ENCODE results near the gene MVK. TPM values are rescaled to one million over a fixed set of nuclear protein-coding genes. Genes with fewer than 3 reads are reported as not detected.

MVK gene
- total RNA-seq, 2 donors from 2014 or later = 13.4 to 54.1 TPM

GRCh38 chr12:109580272-109580671, 6.7 kb downstream of the MVK start:
- no peak for DNase-seq (ENCODE audit: low spot score)
- Histone ChIP-seq H3K27me3 (replicated peaks; ENCODE audit: insufficient read depth) (no peaks in the 10 kb centered on the region), H3K36me3 (no peaks in the 10 kb centered on the region), H3K9me3 (no peaks in the 10 kb centered on the region), H3K27ac (no peak overlapping the region), H3K4me3 (no peak overlapping the region), H3K4me1 (replicated peaks) (no peaks in the 10 kb centered on the region)
- 80% methylated on average over 8 of the region's 8 CpGs for WGBS
- intact Hi-C loops (cut with DNase I) = no loop called here
- no peak for TF ChIP-seq POLR2AphosphoS5 (IDR thresholded peaks at IDR 0.05)
- no peak for TF ChIP-seq CTCF (IDR thresholded peaks at IDR 0.05)
- no peak for TF ChIP-seq POLR2A (IDR thresholded peaks at IDR 0.05)

- TF ChIP-seq POLR2A (IDR thresholded peaks at IDR 0.05) (no peak), POLR2AphosphoS5 (IDR thresholded peaks at IDR 0.05) (no peak)
- H3K36me3 ChIP-seq = no peaks in the 10 kb centered on the region
- no peaks in the 10 kb centered on the region for H3K4me1 ChIP-seq (replicated peaks)
- no peak overlapping the region for H3K27ac ChIP-seq
- H3K9me3 ChIP-seq = no peaks in the 10 kb centered on the region
- H3K27me3 ChIP-seq (replicated peaks; ENCODE audit: insufficient read depth) = no peaks in the 10 kb centered on the region
- no peak overlapping the region for H3K4me3 ChIP-seq
- no peak for DNase-seq (ENCODE audit: low spot score)
- WGBS = 85% methylated on average over 13 of the region's 13 CpGs
- intact Hi-C loops (cut with DNase I) = no loop called here
Observed at GRCh38 chr12:109580684-109581333, 7.2 kb downstream of the MVK start.

- Histone ChIP-seq H3K4me1 (replicated peaks) (no peaks in the 10 kb centered on the region), H3K9me3 (no peaks in the 10 kb centered on the region), H3K4me3 (no peak overlapping the region), H3K36me3 (peaks cover 0 to 2% of the 10 kb centered on the region in 2 donors), H3K27ac (no peak overlapping the region), H3K27me3 (replicated peaks; ENCODE audit: insufficient read depth) (no peaks in the 10 kb centered on the region)
- 87% methylated on average over 18 of the region's 18 CpGs for WGBS
- DNase-seq (ENCODE audit: low spot score) = no peak
- intact Hi-C loops (cut with DNase I) = no loop called here
- TF ChIP-seq CTCF (IDR thresholded peaks at IDR 0.05) (no peak), POLR2A (IDR thresholded peaks at IDR 0.05) (no peak), POLR2AphosphoS5 (IDR thresholded peaks at IDR 0.05) (no peak)
Observed at GRCh38 chr12:109581334-109581691, 7.7 kb downstream of the MVK start.

GRCh38 chr12:109581856-109582255, 8.3 kb downstream of the MVK start:
- WGBS = 48% methylated on average over 8 of the region's 8 CpGs
- H3K36me3 ChIP-seq = peaks cover 0 to 3% of the 10 kb centered on the region in 2 donors
- intact Hi-C loops (cut with DNase I) = no loop called here

GRCh38 chr12:109582636-109583035, 9.0 kb downstream of the MVK start:
- TF ChIP-seq POLR2A (IDR thresholded peaks at IDR 0.05) = no peak
- no peak for TF ChIP-seq POLR2AphosphoS5 (IDR thresholded peaks at IDR 0.05)
- TF ChIP-seq CTCF (IDR thresholded peaks at IDR 0.05) = no peak

More at GRCh38 chr12:109581856-109582255, 8.3 kb downstream of the MVK start:
- no peak overlapping the region for H3K4me3 ChIP-seq
- no peak overlapping the region for H3K27ac ChIP-seq
- no peaks in the 10 kb centered on the region for H3K27me3 ChIP-seq (replicated peaks; ENCODE audit: insufficient read depth)
- TF ChIP-seq CTCF (IDR thresholded peaks at IDR 0.05) (no peak), POLR2A (IDR thresholded peaks at IDR 0.05) (no peak), POLR2AphosphoS5 (IDR thresholded peaks at IDR 0.05) (peak; percentile 66)
- peak; percentile 46 for DNase-seq (ENCODE audit: low spot score)
- H3K9me3 ChIP-seq = no peaks in the 10 kb centered on the region
- no peaks in the 10 kb centered on the region for H3K4me1 ChIP-seq (replicated peaks)

More at GRCh38 chr12:109582636-109583035, 9.0 kb downstream of the MVK start:
- H3K4me1 ChIP-seq (replicated peaks) = no peaks in the 10 kb centered on the region
- no peaks in the 10 kb centered on the region for H3K27me3 ChIP-seq (replicated peaks; ENCODE audit: insufficient read depth)
- 77% methylated on average over 5 of the region's 5 CpGs for WGBS
- no peak for DNase-seq (ENCODE audit: low spot score)
- peaks cover 0 to 3% of the 10 kb centered on the region in 2 donors for H3K36me3 ChIP-seq
- no peaks in the 10 kb centered on the region for H3K9me3 ChIP-seq
- H3K27ac ChIP-seq = no peak overlapping the region
- intact Hi-C loops (cut with DNase I) = no loop called here
- H3K4me3 ChIP-seq = no peak overlapping the region
